Measurements from ENCODE around the gene SPSB3.

SPSB3 gene

GRCh38 chr16:1782408-1783264, at the start of gene SPSB3, which contains the start of gene NUBP2:
Gene SPSB3 (minus strand): TSS chr16:1782571. CDS start chr16:1781483, 1,088 bp downstream.
Gene NUBP2 (plus strand): TSS chr16:1782960. CDS start chr16:1783021, 61 bp downstream.
- peak; percentile 100 for DNase-seq

- no peak for DNase-seq
Observed at GRCh38 chr16:1831186-1832075, 49.1 kb upstream of the SPSB3 start.

- no peak for DNase-seq
Observed at GRCh38 chr16:1830213-1830612, 47.8 kb upstream of the SPSB3 start.

GRCh38 chr16:1828645-1829410, 46.5 kb upstream of the SPSB3 start:
- no peak for DNase-seq

GRCh38 chr16:1826691-1827573, 44.6 kb upstream of the SPSB3 start, which contains the start of the genes FAHD1 and HAGH:
Gene FAHD1 (plus strand): TSS chr16:1827206. CDS start chr16:1827239, 33 bp downstream.
Gene HAGH (minus strand): TSS chr16:1826825. CDS start chr16:1826787, 38 bp downstream.
- peak; percentile 89 for DNase-seq

GRCh38 chr16:1825864-1826690, 43.7 kb upstream of the SPSB3 start:
- DNase-seq, result no peak

- DNase-seq, result no peak
Observed at GRCh38 chr16:1825381-1825863, 43.1 kb upstream of the SPSB3 start.

GRCh38 chr16:1823821-1824220, 41.5 kb upstream of the SPSB3 start:
- no peak for DNase-seq

GRCh38 chr16:1822801-1823200, 40.4 kb upstream of the SPSB3 start:
- DNase-seq, result no peak

- DNase-seq, result no peak
Observed at GRCh38 chr16:1821861-1822611, 39.7 kb upstream of the SPSB3 start.

- DNase-seq, result no peak
Observed at GRCh38 chr16:1820946-1821290, 38.5 kb upstream of the SPSB3 start.

GRCh38 chr16:1820096-1820945, 38.0 kb upstream of the SPSB3 start:
- DNase-seq, result no peak

GRCh38 chr16:1819611-1820010, 37.2 kb upstream of the SPSB3 start:
- no peak for DNase-seq

GRCh38 chr16:1818873-1819525, 36.6 kb upstream of the SPSB3 start:
- DNase-seq, result no peak

- no peak for DNase-seq
Observed at GRCh38 chr16:1818204-1818872, 36.0 kb upstream of the SPSB3 start.

- no peak for DNase-seq
Observed at GRCh38 chr16:1817716-1818115, 35.3 kb upstream of the SPSB3 start.

- DNase-seq, result no peak
Observed at GRCh38 chr16:1817276-1817589, 34.9 kb upstream of the SPSB3 start.

Data from CD4-positive, alpha-beta T cell treated with Interferon gamma for 1 hour (primary cell).